Muscle layer of colon (tissue), 2 donors: ENCODE measurements around the gene C5orf15.
"Not testable (repeated sequence)": the region's sequence is repeated elsewhere in the genome, so short reads cannot be mapped to it uniquely, and the experiment has no call there.

ENCODE experiments used
- H3K27ac ChIP-seq: one replicate; pipeline ENCODE4 v1.7.0; 2013; ENCODE audit warnings: low read depth, mild to moderate bottlenecking, low read length, moderate library complexity
- H3K27me3 ChIP-seq, 2 donors: one replicate each; pipeline ENCODE4 v1.7.0; 2013; ENCODE audit warnings: low read length in 2 of 2, mild to moderate bottlenecking in 2 of 2; ENCODE audit not compliant: insufficient read depth in 2 of 2, control insufficient read depth in 1 of 2
- H3K36me3 ChIP-seq: one replicate; pipeline ENCODE4 v1.7.0; 2013; ENCODE audit warnings: mild to moderate bottlenecking, low read length; ENCODE audit not compliant: insufficient read depth
- H3K4me1 ChIP-seq: one replicate; pipeline ENCODE4 v1.7.0; 2013; ENCODE audit warnings: mild to moderate bottlenecking, low read length; ENCODE audit not compliant: insufficient read depth
- H3K4me3 ChIP-seq, 2 donors: one replicate each; pipeline ENCODE4 v1.7.0; 2013; ENCODE audit warnings: low read length in 2 of 2, low read depth in 1 of 2, mild to moderate bottlenecking in 1 of 2, moderate library complexity in 1 of 2
- H3K9ac ChIP-seq: one replicate; pipeline ENCODE4 v1.7.0; 2013; ENCODE audit warnings: low read length
- H3K9me3 ChIP-seq: one replicate; pipeline ENCODE4 v1.7.0; 2013; ENCODE audit warnings: mild to moderate bottlenecking, low read length
- donor health status: abdominal sarcoma.
- donor health status: Adenocarcinoma of cecum.

The C5orf15 gene

GRCh38 chr5:133942614-133943474 lies 25.6 kb downstream of the C5orf15 start:
- H3K9me3 ChIP-seq, result no peaks in the 10 kb centered on the region
- H3K27me3 ChIP-seq, result no peaks in the 10 kb centered on the region
- H3K4me3 ChIP-seq, result no peak overlapping the region
- H3K9ac ChIP-seq, result no peak overlapping the region
- H3K36me3 ChIP-seq, result no peaks in the 10 kb centered on the region
- no peak overlapping the region for H3K27ac ChIP-seq
- peaks cover 10% of the 10 kb centered on the region for H3K4me1 ChIP-seq

GRCh38 chr5:133941456-133942196 lies 26.8 kb downstream of the C5orf15 start:
- H3K36me3 ChIP-seq, result no peaks in the 10 kb centered on the region
- no peaks in the 10 kb centered on the region for H3K27me3 ChIP-seq
- peaks cover under 1% of the 10 kb centered on the region for H3K4me1 ChIP-seq
- no peaks in the 10 kb centered on the region for H3K9me3 ChIP-seq
- H3K9ac ChIP-seq, result no peak overlapping the region
- no peak overlapping the region for H3K27ac ChIP-seq
- no peak overlapping the region for H3K4me3 ChIP-seq

- H3K4me1 ChIP-seq, result no peaks in the 10 kb centered on the region
- H3K36me3 ChIP-seq, result no peaks in the 10 kb centered on the region
- no peak overlapping the region for H3K9ac ChIP-seq
- no peaks in the 10 kb centered on the region for H3K27me3 ChIP-seq
- no peak overlapping the region for H3K4me3 ChIP-seq
- H3K27ac ChIP-seq, result no peak overlapping the region
- no peaks in the 10 kb centered on the region for H3K9me3 ChIP-seq
Measured at GRCh38 chr5:133939668-133940067, 28.8 kb downstream of the C5orf15 start.

- Histone ChIP-seq H3K9ac (no peak overlapping the region), H3K4me3 (no peak overlapping the region), H3K36me3 (no peaks in the 10 kb centered on the region), H3K4me1 (no peaks in the 10 kb centered on the region), H3K9me3 (no peaks in the 10 kb centered on the region), H3K27me3 (no peaks in the 10 kb centered on the region), H3K27ac (no peak overlapping the region)
Measured at GRCh38 chr5:133938929-133939328, 29.5 kb downstream of the C5orf15 start.

- H3K9ac ChIP-seq, result no peak overlapping the region
- H3K27ac ChIP-seq, result no peak overlapping the region
- H3K27me3 ChIP-seq, result no peaks in the 10 kb centered on the region
- no peaks in the 10 kb centered on the region for H3K9me3 ChIP-seq
- H3K4me1 ChIP-seq, result no peaks in the 10 kb centered on the region
- no peak overlapping the region for H3K4me3 ChIP-seq
- no peaks in the 10 kb centered on the region for H3K36me3 ChIP-seq
Measured at GRCh38 chr5:133938039-133938821, 30.2 kb downstream of the C5orf15 start.

GRCh38 chr5:133937628-133938027 lies 30.8 kb downstream of the C5orf15 start:
- H3K4me1 ChIP-seq, result not testable (repeated sequence)

GRCh38 chr5:133936651-133937015 lies 31.8 kb downstream of the C5orf15 start:
- Histone ChIP-seq H3K27ac (no peak overlapping the region), H3K36me3 (no peaks in the 10 kb centered on the region), H3K4me1 (no peaks in the 10 kb centered on the region), H3K9me3 (no peaks in the 10 kb centered on the region), H3K9ac (no peak overlapping the region), H3K4me3 (no peak overlapping the region), H3K27me3 (no peaks in the 10 kb centered on the region)

More at GRCh38 chr5:133937628-133938027, 30.8 kb downstream of the C5orf15 start:
- not testable (repeated sequence) for H3K9ac ChIP-seq, H3K27ac ChIP-seq, H3K36me3 ChIP-seq, H3K9me3 ChIP-seq, H3K4me3 ChIP-seq, H3K27me3 ChIP-seq

- H3K27me3 ChIP-seq, H3K4me1 ChIP-seq, H3K36me3 ChIP-seq, H3K9me3 ChIP-seq, H3K27ac ChIP-seq, H3K4me3 ChIP-seq, H3K9ac ChIP-seq: not testable (repeated sequence)
Measured at GRCh38 chr5:133935991-133936650, 32.3 kb downstream of the C5orf15 start.

GRCh38 chr5:133935667-133935940 lies 32.8 kb downstream of the C5orf15 start:
- H3K9ac ChIP-seq, result no peak overlapping the region
- no peak overlapping the region for H3K4me3 ChIP-seq
- H3K27ac ChIP-seq, result no peak overlapping the region
- H3K4me1 ChIP-seq, result no peaks in the 10 kb centered on the region
- no peaks in the 10 kb centered on the region for H3K9me3 ChIP-seq
- no peaks in the 10 kb centered on the region for H3K27me3 ChIP-seq
- no peaks in the 10 kb centered on the region for H3K36me3 ChIP-seq

- Histone ChIP-seq H3K27me3 (no peaks in the 10 kb centered on the region), H3K9me3 (no peaks in the 10 kb centered on the region), H3K4me1 (no peaks in the 10 kb centered on the region), H3K4me3 (no peak overlapping the region), H3K27ac (no peak overlapping the region), H3K9ac (no peak overlapping the region), H3K36me3 (no peaks in the 10 kb centered on the region)
Measured at GRCh38 chr5:133934822-133935666, 33.4 kb downstream of the C5orf15 start.
